ENCODE measurements around the gene RBM17.
"Not testable (repeated sequence)": the region's sequence is repeated elsewhere in the genome, so short reads cannot be mapped to it uniquely, and the experiment has no call there.

Gene RBM17

DNA sequence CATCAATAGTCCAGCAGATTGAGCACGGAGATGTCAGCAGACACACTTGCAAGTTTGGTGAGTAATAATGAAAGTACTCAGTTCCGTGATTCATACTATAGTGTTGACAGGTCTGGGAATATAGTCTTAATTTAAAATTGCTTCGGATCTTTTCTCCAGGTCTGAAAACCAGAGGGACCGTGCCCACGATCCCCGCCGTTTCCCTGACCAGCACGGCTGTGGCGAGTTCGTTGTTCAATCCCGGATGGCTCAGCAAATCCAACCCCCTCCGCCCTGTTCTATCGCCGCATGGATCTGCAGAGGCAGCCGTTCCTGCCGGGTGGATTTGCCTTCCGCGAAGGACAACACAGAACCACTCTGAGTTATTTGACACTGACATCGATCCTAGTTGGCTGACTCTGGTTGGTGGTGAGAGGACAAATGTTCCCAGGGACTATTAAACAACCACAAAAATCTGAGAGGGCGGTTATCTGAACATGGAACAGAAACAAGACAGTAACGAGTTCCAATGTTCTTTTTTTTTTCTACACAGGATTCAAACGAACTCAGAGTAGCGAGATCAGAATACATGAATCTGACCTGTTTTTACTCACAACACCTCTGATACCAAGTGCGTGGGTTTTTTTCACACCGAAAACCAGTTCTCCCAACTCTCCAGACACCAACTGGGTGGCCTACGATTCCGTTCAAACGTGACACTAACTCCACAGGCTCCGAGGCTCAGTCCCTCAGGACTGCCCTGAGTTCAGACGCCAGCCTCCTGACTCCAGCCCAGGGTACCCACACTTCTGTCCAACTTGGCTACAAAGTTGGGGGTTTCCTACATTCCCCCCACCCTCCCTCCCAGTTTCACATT, 52.7 kb downstream of the RBM17 start:
- H3K27ac Mint-ChIP-seq, result peak overlapping the region; percentile 99

DNA sequence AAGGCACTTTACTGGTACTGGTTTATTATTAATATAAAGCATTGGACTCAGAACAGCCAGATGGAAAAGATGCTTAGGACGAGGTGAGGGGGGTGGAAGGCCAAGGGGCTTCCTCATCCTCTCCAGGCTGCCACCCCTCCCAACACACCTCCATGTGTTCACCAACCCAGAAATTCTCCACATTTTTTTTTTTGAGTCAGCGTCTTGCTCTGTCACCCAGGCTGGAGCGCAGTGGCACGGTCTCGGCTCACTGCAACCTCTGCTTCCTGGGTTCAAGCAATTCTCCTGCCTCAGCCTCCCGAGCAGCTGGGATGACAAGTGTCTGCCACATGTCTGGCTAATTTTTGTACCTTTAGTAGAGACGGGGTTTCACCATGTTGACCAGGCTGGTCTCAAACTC, 53.4 kb downstream of the RBM17 start:
- not testable (repeated sequence) for ATAC-seq, H3K9me3 Mint-ChIP-seq
- peak overlapping the region; percentile 99 for H3K27ac Mint-ChIP-seq
- peak overlapping the region; percentile 89 for H3K4me3 Mint-ChIP-seq
- peaks cover 27% of the 10 kb centered on the region for H3K36me3 Mint-ChIP-seq
- DNase-seq (ENCODE audit: low spot score in 2 of 2), result peak in 1 of 2 donors; percentile 62
- peaks cover 84% of the 10 kb centered on the region for H3K4me1 Mint-ChIP-seq

More for the DNA sequence above, 52.7 kb downstream of the RBM17 start:
- peaks cover 84% of the 10 kb centered on the region for H3K4me1 Mint-ChIP-seq
- ATAC-seq, result peak; percentile 71
- peaks cover 25% of the 10 kb centered on the region for H3K36me3 Mint-ChIP-seq
- peak in 1 of 2 donors; percentile 84 for DNase-seq (ENCODE audit: low spot score in 2 of 2)
- H3K4me3 Mint-ChIP-seq, result peak overlapping the region; percentile 89
- H3K9me3 Mint-ChIP-seq, result no peaks in the 10 kb centered on the region

DNA sequence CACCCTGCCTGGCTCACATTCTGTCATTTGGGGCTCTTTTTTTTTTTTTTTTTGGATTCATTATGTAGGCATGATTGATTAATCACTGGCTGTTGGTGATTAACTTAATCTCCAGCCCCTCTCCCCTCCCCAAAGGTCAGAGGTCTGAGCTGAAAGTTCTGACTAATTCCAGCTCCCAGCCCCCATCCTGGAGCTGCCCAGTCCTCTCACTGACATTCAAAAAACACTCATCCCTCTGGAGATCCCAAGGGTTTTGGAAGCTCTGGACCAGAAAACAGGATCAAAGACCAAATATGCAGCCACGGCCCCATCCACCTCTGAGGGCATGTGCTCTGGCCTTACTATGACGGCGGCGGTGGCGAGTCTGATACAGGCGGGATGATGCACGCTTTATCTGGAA, 53.8 kb downstream of the RBM17 start:
- Mint-ChIP-seq H3K4me1 (peaks cover 86% of the 10 kb centered on the region), H3K9me3 (no peaks in the 10 kb centered on the region), H3K4me3 (peak overlapping the region; percentile 89), H3K27ac (peak overlapping the region; percentile 99), H3K36me3 (peaks cover 27% of the 10 kb centered on the region)
- DNase-seq (ENCODE audit: low spot score in 2 of 2) (no peak), ATAC-seq (no peak)

DNA sequence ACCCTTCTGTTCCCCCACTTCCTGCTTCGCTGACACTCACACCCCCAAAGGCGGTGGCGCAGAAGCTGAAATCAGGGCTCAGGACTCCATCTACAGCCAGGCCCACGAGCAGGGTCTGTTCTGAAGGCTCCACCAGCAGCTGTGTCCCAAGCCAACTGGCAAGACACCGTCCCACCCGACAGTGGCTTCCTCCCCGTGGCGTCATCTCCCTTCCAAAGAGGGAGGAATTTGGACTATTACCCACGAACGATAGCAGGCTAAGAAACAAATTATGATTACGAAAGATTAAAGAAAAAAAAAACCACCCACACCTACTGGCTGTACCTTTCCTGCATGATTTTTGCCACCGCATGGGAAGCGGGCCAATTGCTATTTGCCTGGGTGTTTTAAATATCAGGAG, 54.3 kb downstream of the RBM17 start:
- Mint-ChIP-seq H3K4me1 (peaks cover 88% of the 10 kb centered on the region), H3K9me3 (no peaks in the 10 kb centered on the region), H3K27ac (no peak overlapping the region), H3K4me3 (peak overlapping the region; percentile 89), H3K36me3 (peaks cover 27% of the 10 kb centered on the region)
- ATAC-seq, result no peak
- DNase-seq (ENCODE audit: low spot score in 2 of 2), result no peak

DNA sequence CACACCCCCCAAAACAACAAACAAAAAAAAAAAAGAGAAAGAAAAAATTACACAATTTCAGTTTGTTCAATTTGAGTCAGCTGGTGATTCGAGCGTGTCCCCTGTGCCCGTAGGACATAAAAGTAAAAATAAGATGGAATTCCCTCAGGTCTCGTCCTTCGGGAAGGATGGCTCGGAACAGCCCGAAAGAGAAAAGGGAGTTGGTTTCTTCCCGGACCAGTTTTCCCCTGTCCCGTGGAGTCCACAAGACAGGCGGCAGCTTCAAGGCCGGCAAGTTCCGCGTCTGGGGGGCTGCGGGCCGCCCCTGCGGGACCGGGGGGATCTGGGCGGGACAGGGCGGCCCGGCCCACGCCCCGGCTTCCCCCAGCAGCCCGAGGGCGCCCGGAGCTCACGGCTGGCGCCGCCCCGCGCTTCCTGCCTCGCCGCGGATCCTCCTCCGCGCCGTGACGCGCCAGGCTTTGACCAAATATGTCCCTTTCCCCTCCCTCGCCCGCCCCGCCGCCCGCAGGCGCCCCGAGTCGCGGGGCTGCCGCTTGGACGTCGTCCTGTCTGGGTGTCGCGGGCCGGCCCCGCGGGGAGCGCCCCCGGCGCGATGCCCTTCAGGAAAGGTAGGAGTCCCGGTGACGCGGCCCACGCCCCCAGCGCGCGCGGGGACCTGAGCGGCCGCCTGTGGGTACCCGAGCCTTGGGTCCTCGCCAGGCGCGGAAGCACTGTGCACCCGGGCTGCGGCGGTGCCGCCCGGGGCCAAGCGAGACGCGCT, 55.8 kb downstream of the RBM17 start:
- H3K4me1 Mint-ChIP-seq, result peaks cover 88% of the 10 kb centered on the region
- H3K36me3 Mint-ChIP-seq, result peaks cover 39% of the 10 kb centered on the region
- H3K9me3 Mint-ChIP-seq, result no peaks in the 10 kb centered on the region
- ATAC-seq (peak; percentile 81), DNase-seq (ENCODE audit: low spot score in 2 of 2) (peak; percentile 83 to 94)
- peak overlapping the region; percentile 89 for H3K4me3 Mint-ChIP-seq
- peak overlapping the region; percentile 78 for H3K27ac Mint-ChIP-seq

DNA sequence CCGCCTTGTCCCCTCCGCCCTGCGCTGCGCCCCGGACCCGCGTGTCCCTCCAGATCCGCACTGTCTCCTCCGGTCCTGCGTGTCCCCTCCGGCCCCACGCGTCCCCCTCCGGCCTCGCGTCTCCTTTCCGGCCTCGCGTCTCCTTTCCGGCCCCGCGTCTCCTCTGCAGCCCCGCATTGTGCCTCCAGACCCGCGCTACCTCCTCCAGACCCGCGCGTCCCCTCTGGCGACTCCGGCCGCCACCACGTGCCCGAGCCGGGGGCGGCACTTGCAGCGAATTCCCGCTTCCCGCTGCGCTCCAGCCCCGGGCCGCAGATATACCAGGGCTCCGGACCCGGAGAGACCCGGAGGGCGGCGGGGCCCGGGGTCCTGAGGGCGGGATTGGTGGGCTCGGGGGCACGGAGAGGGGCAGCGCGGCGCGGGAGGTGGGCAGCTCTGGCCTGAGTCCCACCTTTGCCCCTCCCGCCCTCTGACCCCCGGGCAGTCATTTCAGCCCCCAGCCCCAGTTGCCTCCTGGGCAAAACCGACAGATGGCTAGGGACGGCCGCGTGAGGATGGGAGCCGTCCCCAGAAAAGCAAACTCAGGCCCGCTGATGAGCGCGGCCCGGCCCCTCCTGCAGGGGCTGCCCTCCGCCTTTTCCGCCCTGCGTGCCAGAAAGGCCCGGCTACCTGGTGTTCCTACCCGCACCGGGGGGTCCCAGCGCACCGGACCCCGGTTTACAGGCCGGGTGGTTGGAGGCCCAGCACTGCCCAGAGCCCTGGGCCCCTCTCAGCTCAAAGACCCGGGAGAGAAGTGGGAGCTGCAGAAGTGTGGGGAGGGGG, 56.5 kb downstream of the RBM17 start:
- DNase-seq (ENCODE audit: low spot score in 2 of 2) (no peak), ATAC-seq (no peak)
- Mint-ChIP-seq H3K4me3 (peak overlapping the region; percentile 89), H3K4me1 (peaks cover 87% of the 10 kb centered on the region), H3K27ac (peak overlapping the region; percentile 78), H3K36me3 (peaks cover 39% of the 10 kb centered on the region), H3K9me3 (no peaks in the 10 kb centered on the region)

DNA sequence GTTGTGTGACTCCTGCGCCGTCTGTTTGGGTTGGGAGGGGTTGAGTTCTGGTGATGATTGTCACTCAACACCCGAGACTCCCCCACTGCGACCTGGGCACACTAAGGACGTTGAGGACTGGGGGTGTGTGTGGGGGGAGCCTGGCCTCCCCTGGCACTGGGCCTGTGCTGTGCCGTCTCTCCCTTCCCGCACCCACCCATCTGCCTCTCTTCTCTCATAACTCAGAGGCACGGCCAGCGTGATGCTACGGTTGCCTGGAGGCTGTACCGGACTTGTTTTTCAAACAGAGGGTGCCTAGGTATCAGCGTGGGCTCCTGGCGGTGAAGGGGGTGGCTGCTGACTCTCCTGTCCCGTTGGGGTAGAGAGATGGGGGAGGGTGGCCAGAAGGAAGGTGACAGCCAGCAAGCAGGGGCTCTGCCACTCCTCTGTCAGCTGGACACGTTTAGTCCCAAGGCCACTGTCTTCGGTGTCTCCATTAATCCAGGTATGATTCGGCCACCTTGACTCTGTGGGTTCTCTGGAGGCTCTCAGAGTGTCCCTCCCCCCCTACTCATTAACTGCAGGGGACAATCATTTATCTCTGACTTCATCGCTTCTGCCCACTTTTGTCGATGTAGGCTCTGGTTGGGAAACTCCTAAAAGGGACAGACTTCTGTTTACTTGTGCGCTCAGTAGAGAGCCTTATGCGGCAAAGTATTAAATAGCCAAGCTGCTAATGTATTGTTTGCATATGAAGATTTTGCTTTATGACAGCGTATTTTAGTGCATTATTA, 57.4 kb downstream of the RBM17 start:
- peak overlapping the region; percentile 89 for H3K4me3 Mint-ChIP-seq
- ATAC-seq (no peak), DNase-seq (ENCODE audit: low spot score in 2 of 2) (no peak)
- H3K4me1 Mint-ChIP-seq, result peaks cover 86% of the 10 kb centered on the region
- peaks cover 35% of the 10 kb centered on the region for H3K36me3 Mint-ChIP-seq
- peak overlapping the region; percentile 78 for H3K27ac Mint-ChIP-seq
- no peaks in the 10 kb centered on the region for H3K9me3 Mint-ChIP-seq

DNA sequence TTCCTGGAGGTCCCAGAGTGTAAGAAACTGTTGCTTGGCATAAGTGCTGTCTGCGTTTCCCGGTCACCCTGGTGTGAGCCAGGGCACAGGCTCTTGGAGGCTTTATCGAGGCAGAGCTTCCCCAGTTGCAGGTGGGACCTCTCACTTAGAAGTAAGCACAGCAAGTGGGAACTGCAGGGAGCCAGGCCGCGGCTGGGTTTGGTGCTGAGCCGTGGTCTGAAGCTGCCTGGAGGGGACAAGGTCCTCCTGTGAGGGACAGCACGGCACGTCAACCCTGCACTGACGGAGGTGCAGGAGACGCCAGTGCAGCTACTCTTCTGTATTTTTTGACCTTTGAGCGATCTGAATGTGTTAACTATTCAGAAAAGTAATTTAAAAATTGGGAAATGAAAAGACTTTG, 58.1 kb downstream of the RBM17 start:
- Mint-ChIP-seq H3K36me3 (peaks cover 35% of the 10 kb centered on the region), H3K9me3 (no peaks in the 10 kb centered on the region), H3K27ac (no peak overlapping the region), H3K4me1 (peaks cover 84% of the 10 kb centered on the region), H3K4me3 (peak overlapping the region; percentile 89)
- DNase-seq (ENCODE audit: low spot score in 2 of 2), result no peak
- no peak for ATAC-seq

DNA sequence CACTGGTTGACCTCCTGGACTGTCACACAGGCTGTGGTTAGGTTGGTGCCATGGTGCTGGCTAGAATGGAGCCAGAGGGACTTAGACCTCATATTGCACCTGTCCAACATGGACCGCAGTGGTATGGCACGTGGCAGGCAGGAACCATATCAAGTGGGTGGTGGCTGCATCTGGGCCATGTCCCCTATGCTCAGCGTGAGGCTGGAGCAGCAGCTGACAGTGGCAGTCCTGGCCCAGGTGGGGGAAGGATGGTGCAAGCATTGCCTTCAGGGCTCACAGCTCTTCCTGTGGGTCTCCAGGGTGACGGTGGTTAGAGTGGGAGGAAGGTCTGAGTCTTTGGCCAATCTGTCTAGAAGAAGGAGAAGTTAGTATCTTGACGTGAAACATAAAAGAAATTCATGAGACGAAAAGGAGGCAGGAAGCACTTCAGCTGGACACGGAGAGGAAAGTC, 59.4 kb downstream of the RBM17 start:
- no peak for DNase-seq (ENCODE audit: low spot score in 2 of 2)
- peak; percentile 20 for ATAC-seq
- peaks cover 48% of the 10 kb centered on the region for H3K36me3 Mint-ChIP-seq
- H3K27ac Mint-ChIP-seq, result peak overlapping the region; percentile 78
- H3K4me1 Mint-ChIP-seq, result peaks cover 77% of the 10 kb centered on the region
- H3K4me3 Mint-ChIP-seq, result peak overlapping the region; percentile 89
- no peaks in the 10 kb centered on the region for H3K9me3 Mint-ChIP-seq

DNA sequence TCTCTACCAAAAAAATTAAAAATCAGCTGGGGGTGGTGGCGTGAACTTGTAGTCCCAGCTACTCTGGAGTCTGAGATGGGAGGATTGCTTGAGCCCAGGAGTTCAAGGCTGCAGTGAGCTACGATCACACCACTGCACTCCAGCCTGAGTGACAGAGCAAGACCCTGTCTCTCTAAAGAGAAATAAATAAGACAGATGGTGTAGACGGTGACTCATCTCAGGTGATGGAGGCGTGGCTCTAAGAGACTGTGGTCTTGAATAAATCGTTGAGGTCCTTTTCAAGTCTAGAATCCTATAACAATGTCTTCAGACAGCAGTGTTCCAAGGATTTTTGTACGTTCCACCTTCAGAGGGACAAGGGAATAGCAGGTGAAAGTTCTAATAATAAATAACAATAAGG, 60.1 kb downstream of the RBM17 start:
- H3K9me3 Mint-ChIP-seq, result no peaks in the 10 kb centered on the region
- DNase-seq (ENCODE audit: low spot score in 2 of 2) (no peak), ATAC-seq (no peak)
- H3K4me3 Mint-ChIP-seq, result peak overlapping the region; percentile 89
- peak overlapping the region; percentile 78 for H3K27ac Mint-ChIP-seq
- peaks cover 78% of the 10 kb centered on the region for H3K4me1 Mint-ChIP-seq
- peaks cover 54% of the 10 kb centered on the region for H3K36me3 Mint-ChIP-seq

DNA sequence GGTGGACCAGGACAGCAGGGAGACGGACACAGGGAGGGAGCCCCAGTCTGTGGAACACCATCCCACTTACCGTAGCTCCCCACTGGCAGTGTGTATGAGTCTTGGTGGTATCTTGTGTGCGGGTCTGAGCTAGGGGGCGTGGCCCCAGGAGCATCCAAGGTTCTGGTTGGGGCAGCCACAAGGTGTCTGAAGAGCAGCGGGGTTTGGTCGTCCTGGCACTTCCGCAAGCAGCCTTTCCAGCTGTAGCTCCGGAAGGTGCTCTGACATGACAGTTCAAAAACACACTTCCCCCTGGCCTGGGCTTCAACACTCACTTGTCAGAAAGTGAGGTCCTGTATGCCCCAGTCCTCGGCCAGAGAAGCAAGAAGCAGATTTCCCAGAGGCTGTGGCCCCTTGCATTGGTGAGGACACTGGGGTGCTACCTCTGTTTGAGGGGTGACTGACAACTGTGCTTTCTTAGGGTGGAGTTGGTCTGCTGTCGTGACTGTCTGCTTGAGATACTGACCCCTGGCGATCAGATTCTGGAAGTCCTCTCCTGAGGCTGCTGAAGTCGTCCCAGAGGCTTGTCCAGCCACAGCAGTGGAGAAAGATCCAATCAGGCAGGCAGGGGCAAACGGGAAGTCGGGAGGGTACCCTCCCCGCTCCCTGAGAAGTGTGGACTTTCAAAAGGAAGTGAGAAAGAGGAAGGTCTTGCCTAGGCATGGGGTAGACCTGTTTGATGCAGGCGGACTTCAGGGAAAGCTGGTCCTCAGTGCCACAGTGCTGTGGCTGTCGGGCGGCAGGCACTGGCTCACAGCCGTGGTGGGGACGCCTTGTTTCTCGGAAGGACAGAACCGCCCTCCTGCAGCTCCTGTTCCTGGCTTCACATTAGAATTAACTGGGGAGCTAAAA, 62.5 kb downstream of the RBM17 start:
- Mint-ChIP-seq H3K9me3 (no peaks in the 10 kb centered on the region), H3K36me3 (peaks cover 53% of the 10 kb centered on the region), H3K4me3 (peak overlapping the region; percentile 29), H3K27ac (peak overlapping the region; percentile 60), H3K4me1 (peaks cover 77% of the 10 kb centered on the region)
- peak in 1 of 2 donors; percentile 69 for DNase-seq (ENCODE audit: low spot score in 2 of 2)
- peak; percentile 75 for ATAC-seq

DNA sequence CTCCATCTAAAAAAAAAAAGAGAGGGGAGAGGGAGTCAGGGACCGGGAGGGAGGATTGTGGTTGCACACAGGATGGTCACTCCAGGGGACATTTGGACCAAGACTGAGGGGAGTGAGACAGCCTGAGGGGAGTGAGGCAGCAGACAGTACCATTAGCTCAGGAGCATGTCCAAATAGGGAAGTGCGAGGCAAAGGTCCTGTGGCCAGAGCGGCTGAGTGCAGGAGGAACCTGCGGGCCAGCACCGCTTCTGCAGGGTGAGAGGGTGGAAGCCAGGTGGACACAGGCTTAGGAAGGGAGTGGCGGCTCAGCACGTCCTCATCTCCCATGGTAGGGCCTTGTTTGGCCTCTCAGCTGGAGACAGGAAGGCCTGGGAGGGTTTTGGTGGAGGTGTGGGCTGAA, 65.0 kb downstream of the RBM17 start:
- no peak for DNase-seq (ENCODE audit: low spot score in 2 of 2)
- Mint-ChIP-seq H3K4me3 (no peak overlapping the region), H3K4me1 (peaks cover 57% of the 10 kb centered on the region), H3K9me3 (no peaks in the 10 kb centered on the region), H3K27ac (no peak overlapping the region), H3K36me3 (peaks cover 40% of the 10 kb centered on the region)
- no peak for ATAC-seq

DNA sequence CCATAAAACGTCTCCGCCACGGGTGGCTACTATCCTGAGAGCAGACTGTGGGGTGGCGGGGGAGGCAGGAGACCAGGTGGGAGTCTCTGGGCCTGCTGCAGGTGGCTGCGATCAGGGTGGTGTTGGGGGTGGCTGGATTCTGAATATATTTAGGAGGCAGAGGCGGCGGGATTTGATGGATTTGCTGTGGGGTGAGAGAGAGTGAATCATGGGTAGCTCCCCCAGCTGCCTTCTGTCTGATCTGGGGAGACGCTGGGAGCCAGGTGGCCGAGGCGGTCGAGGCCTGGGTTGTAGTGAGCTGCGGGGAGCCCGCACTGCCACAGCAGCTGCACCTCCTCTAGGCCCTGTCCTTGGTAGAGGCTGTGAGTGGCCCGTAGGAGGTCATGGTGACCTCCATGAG, 65.7 kb downstream of the RBM17 start:
- ATAC-seq (no peak), DNase-seq (ENCODE audit: low spot score in 2 of 2) (no peak)
- H3K4me1 Mint-ChIP-seq, result peaks cover 50% of the 10 kb centered on the region
- H3K9me3 Mint-ChIP-seq, result no peaks in the 10 kb centered on the region
- peaks cover 40% of the 10 kb centered on the region for H3K36me3 Mint-ChIP-seq
- H3K4me3 Mint-ChIP-seq, result no peak overlapping the region
- H3K27ac Mint-ChIP-seq, result no peak overlapping the region

DNA sequence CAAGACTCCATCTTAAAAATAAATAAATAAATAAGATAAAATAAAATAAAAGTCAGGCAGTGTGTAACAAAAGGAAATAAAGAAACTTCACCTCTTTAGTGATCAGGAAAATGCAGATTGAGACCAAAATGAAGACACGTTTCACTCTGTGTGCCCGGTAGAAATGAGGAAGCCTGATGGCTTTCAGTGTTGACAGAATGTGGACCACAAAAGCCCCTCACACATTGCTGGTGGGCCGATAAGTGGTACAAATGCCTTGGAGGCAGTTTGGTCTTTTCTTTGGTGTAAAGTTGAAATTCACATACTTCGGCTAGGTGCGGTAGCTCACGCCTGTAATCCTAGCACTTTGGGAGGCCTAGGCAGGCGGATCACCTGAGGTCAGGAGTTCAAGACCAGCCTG, 69.4 kb downstream of the RBM17 start:
- H3K9me3 Mint-ChIP-seq, result no peaks in the 10 kb centered on the region
- DNase-seq (ENCODE audit: low spot score in 2 of 2) (no peak), ATAC-seq (no peak)
- H3K36me3 Mint-ChIP-seq, result peaks cover 30% of the 10 kb centered on the region
- H3K4me3 Mint-ChIP-seq, result no peak overlapping the region
- H3K4me1 Mint-ChIP-seq, result peaks cover 44% of the 10 kb centered on the region
- H3K27ac Mint-ChIP-seq, result no peak overlapping the region

Measured in stimulated activated effector memory CD8-positive, alpha-beta T cell treated with anti-CD3 and anti-CD28 coated beads, Interleukin-12 subunit alpha, Interleukin-12 subunit beta, amount 100 ng/mL, for 72 hours (primary cell).